Gastrocnemius medialis (tissue), 4 donors: ENCODE data around the gene RAB34. TPM values are rescaled to one million over a fixed set of nuclear protein-coding genes. Genes with fewer than 3 reads are reported as not detected.

Experiments used
- ATAC-seq, 2 donors: fragments of 150-250 bp; one replicate each; pipeline ENCODE4 v1.9.1; 2016
- DNase-seq, 2 donors: peaks; one replicate each; pipeline ENCODE4 v3.0.0-alpha.2; 2019
- H3K27ac ChIP-seq, 4 donors: fragments of 200-600 bp; sonication (generic); 1 replicate in 1 of 4; 2 replicates in 3 of 4; pipeline ENCODE4 v1.5.1; 2016 to 2018; ENCODE audit warnings: mild to moderate bottlenecking in 2 of 4, moderate library complexity in 1 of 4
- H3K27me3 ChIP-seq, 3 donors: fragments of 200-600 bp; sonication (generic) in 2 of 3; 1 replicate in 1 of 3; 2 replicates in 2 of 3; pipeline versions ENCODE4 v1.5.1 to v1.6.0; 2016 to 2019; ENCODE audit warnings: mild to moderate bottlenecking in 1 of 3, moderate library complexity in 1 of 3
- H3K36me3 ChIP-seq, 2 donors: fragments of 200-600 bp; sonication (generic) in 1 of 2; one replicate each; pipeline ENCODE4 v1.5.1; 2017 to 2018
- H3K4me1 ChIP-seq, 2 donors: fragments of 200-600 bp; sonication (generic) in 1 of 2; one replicate each; pipeline ENCODE4 v1.5.1; 2016 to 2017; ENCODE audit warnings: mild to moderate bottlenecking in 2 of 2
- H3K4me3 ChIP-seq, 4 donors: fragments of 200-600 bp; sonication (generic) in 3 of 4; 1 replicate in 1 of 4; 2 replicates in 3 of 4; pipeline ENCODE4 v1.5.1; 2016 to 2019; ENCODE audit warnings: mild to moderate bottlenecking in 2 of 4
- H3K9me3 ChIP-seq, 3 donors: fragments of 200-600 bp; sonication (generic) in 2 of 3; 1 replicate in 1 of 3; 2 replicates in 2 of 3; pipeline ENCODE4 v1.5.1; 2016 to 2019
- CTCF ChIP-seq, 5 experiments: fragments of 450-650 bp in 3 of 5; fragments of 200-600 bp in 2 of 5; sonication (generic) in 2 of 5; IDR thresholded peaks in 4 of 5; conservative IDR thresholded peaks in 1 of 5; 1 replicate in 4 of 5; 2 replicates in 1 of 5; pipeline ENCODE4 v1.5.1; 2016 to 2019; ENCODE audit warnings: antibody characterized with exemption in 5 of 5, mild to moderate bottlenecking in 3 of 5, moderate library complexity in 3 of 5
- POLR2A ChIP-seq, 2 donors: fragments of 450-650 bp; IDR thresholded peaks; one replicate each; pipeline ENCODE4 v1.6.1; 2017; ENCODE audit warnings: antibody characterized with exemption in 2 of 2, mild to moderate bottlenecking in 2 of 2, moderate library complexity in 2 of 2
- in situ Hi-C, 4 donors: fragments of 200-750 bp; cut with MboI; loops; one replicate each; pipeline versions ENCODE4 v1.15.0 to v1.8.0; 2017; ENCODE audit warnings: low sequenced_read_pairs in 4 of 4
- intact Hi-C: fragments of 100-400 bp; cut with DNase I; formaldehyde crosslinking; loops from one replicate; pipeline ENCODE4 v1.15.1; 2023; ENCODE audit warnings: low total_unique reads
- total RNA-seq, 4 donors: library from RNA; depleted of rRNA; stranded (reverse); fragments of >200 nt; gene quantifications; one replicate each; pipeline versions ENCODE4 v1.1.0 to v1.2.3, GENCODE V29; 2016

The RAB34 gene
- total RNA-seq, 4 donors from 2014 or later, result 14.9 to 53.3 (median 32.7) TPM

DNA sequence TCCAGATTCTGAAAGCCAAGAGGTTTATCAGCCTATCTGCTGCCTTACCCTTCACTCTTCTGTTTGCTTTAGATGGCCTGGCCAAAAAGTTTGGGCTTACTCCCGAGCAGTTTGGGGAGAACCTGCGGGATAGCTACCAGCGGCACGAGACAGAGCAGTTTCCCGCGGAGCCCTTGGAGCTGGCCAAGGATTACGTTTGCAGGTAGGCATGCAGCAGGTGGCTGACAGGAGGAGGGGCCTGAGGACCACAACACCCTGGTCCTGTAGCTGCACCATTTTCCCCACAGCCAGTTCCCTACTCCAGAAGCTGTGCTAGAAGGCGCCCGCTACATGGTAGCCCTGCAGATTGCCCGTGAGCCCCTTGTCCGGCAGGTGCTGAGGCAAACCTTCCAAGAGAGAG is 35.0 kb downstream of the RAB34 start:
- no peaks in the 10 kb centered on the region for H3K4me1 ChIP-seq
- peaks cover 22 to 100% of the 10 kb centered on the region in 2 donors for H3K36me3 ChIP-seq
- H3K9me3 ChIP-seq, result no peaks in the 10 kb centered on the region
- DNase-seq (no peak), ATAC-seq (no peak)
- TF ChIP-seq POLR2A (IDR thresholded peaks at IDR 0.05) (no peak), CTCF (IDR thresholded peaks at IDR 0.05 in 4 of 5, conservative IDR thresholded peaks at IDR 0.05 in 1 of 5) (no peak)
- H3K27me3 ChIP-seq, result no peaks in the 10 kb centered on the region
- H3K27ac ChIP-seq, result no peak overlapping the region
- intact Hi-C loops, result no loop called here
- H3K4me3 ChIP-seq, result no peak overlapping the region
- in situ Hi-C loops, result no loop called here

DNA sequence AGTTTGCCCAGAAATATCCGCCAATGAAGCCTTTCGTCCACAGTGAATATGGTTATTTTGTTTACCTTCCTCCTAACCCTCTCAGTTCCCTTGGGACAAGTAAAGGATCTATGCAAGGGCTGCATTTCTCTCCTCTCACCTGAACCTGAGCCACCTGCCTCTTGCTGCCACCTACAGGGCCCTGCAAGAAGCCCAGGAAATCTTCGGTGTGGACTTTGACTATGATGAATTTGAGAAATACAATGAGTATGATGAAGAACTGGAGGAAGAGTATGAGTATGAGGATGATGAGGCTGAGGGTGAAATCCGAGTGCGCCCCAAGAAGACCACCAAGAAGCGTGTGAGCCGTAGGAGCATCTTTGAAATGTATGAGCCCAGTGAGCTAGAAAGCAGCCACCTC is 41.7 kb downstream of the RAB34 start:
- no peak overlapping the region for H3K27ac ChIP-seq
- DNase-seq, result no peak
- intact Hi-C loops (no loop called here), in situ Hi-C loops (no loop called here)
- H3K27me3 ChIP-seq, result no peaks in the 10 kb centered on the region
- H3K4me3 ChIP-seq, result no peak overlapping the region
- no peaks in the 10 kb centered on the region for H3K9me3 ChIP-seq
- peaks cover 12 to 100% of the 10 kb centered on the region in 2 donors for H3K36me3 ChIP-seq
- no peaks in the 10 kb centered on the region for H3K4me1 ChIP-seq
- TF ChIP-seq CTCF (IDR thresholded peaks at IDR 0.05 in 4 of 5, conservative IDR thresholded peaks at IDR 0.05 in 1 of 5), result no peak
- TF ChIP-seq POLR2A (IDR thresholded peaks at IDR 0.05), result no peak
- ATAC-seq, result no peak

GRCh38 chr17:28675490-28675889 is 42.2 kb downstream of the RAB34 start:
- DNase-seq (no peak), ATAC-seq (no peak)
- no peak overlapping the region for H3K4me3 ChIP-seq
- no peaks in the 10 kb centered on the region for H3K4me1 ChIP-seq
- H3K27me3 ChIP-seq, result no peaks in the 10 kb centered on the region
- peaks cover 12 to 100% of the 10 kb centered on the region in 2 donors for H3K36me3 ChIP-seq
- in situ Hi-C loops (no loop called here), intact Hi-C loops (no loop called here)
- no peak overlapping the region for H3K27ac ChIP-seq
- TF ChIP-seq POLR2A (IDR thresholded peaks at IDR 0.05) (no peak), CTCF (IDR thresholded peaks at IDR 0.05 in 4 of 5, conservative IDR thresholded peaks at IDR 0.05 in 1 of 5) (no peak)
- no peaks in the 10 kb centered on the region for H3K9me3 ChIP-seq

GRCh38 chr17:28669918-28670317 is 47.8 kb downstream of the RAB34 start:
- in situ Hi-C loops (loop anchor here in 1 of 4 donors (25.0 kb wide), 1 partner anchor 108 kb away; the partner anchor contains the start of genes PIGS and UNC119), intact Hi-C loops (no loop called here)
- Histone ChIP-seq H3K27me3 (no peaks in the 10 kb centered on the region), H3K27ac (no peak overlapping the region), H3K4me3 (no peak overlapping the region), H3K36me3 (peaks cover 3 to 57% of the 10 kb centered on the region in 2 donors), H3K4me1 (peaks cover 1 to 11% of the 10 kb centered on the region in 2 donors), H3K9me3 (no peaks in the 10 kb centered on the region)
- ATAC-seq (no peak), DNase-seq (no peak)
- no peak for TF ChIP-seq POLR2A (IDR thresholded peaks at IDR 0.05)
- no peak for TF ChIP-seq CTCF (IDR thresholded peaks at IDR 0.05 in 4 of 5, conservative IDR thresholded peaks at IDR 0.05 in 1 of 5)

DNA sequence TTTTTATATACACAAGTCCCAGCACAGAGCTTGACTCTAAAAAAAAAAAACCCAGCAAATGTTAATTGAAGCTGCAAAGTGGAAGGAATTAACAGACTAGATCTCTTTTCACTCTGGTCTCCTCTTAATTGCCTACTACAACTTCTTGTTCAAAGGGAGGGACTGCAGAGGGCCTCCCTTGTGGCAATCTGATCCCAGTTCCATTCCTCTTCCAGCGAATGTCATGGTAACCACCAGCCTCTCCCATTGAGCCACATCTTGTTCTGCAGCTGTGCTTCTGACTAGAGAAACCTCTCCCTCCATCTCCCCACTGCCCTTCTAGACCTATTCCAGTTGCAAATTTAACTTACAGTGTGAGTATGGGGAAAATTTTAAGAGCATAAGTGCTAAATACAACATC is 49.8 kb downstream of the RAB34 start:
- Histone ChIP-seq H3K9me3 (no peaks in the 10 kb centered on the region), H3K4me3 (no peak overlapping the region), H3K27me3 (no peaks in the 10 kb centered on the region), H3K36me3 (peaks cover 0 to 39% of the 10 kb centered on the region in 2 donors), H3K4me1 (peaks cover 21 to 32% of the 10 kb centered on the region in 2 donors), H3K27ac (no peak overlapping the region)
- no peak for ATAC-seq
- intact Hi-C loops (no loop called here), in situ Hi-C loops (loop anchor here in 1 of 4 donors (25.0 kb wide), 1 partner anchor 106 kb away; the partner anchor contains the start of genes PIGS and UNC119)
- TF ChIP-seq POLR2A (IDR thresholded peaks at IDR 0.05) (no peak), CTCF (IDR thresholded peaks at IDR 0.05 in 4 of 5, conservative IDR thresholded peaks at IDR 0.05 in 1 of 5) (no peak)
- no peak for DNase-seq
